HUES64 (cell line): ENCODE data around the gene ZBTB16.

Experiments
- H3K27ac ChIP-seq: 2 replicates; pipeline ENCODE4 v1.7.0; 2013; ENCODE audit warnings: low read depth, low read length, inconsistent platforms
- H3K27me3 ChIP-seq: 2 replicates; pipeline ENCODE4 v1.6.1; 2013; ENCODE audit warnings: mild to moderate bottlenecking, low read length; ENCODE audit not compliant: insufficient read depth
- H3K36me3 ChIP-seq: 2 replicates; pipeline ENCODE4 v1.6.1; 2013; ENCODE audit warnings: mild to moderate bottlenecking, low read length; ENCODE audit not compliant: insufficient read depth
- H3K4me1 ChIP-seq: 2 replicates; pipeline ENCODE4 v1.6.1; 2013; ENCODE audit warnings: mild to moderate bottlenecking, low read length, moderate library complexity; ENCODE audit not compliant: insufficient read depth
- H3K4me3 ChIP-seq: 2 replicates; pipeline ENCODE4 v1.5.1; 2013; ENCODE audit warnings: mild to moderate bottlenecking, low read length, moderate library complexity
- H3K9ac ChIP-seq: 2 replicates; pipeline ENCODE4 v1.6.1; 2013; ENCODE audit warnings: mild to moderate bottlenecking, low read depth, low read length
- H3K9me3 ChIP-seq: 2 replicates; pipeline ENCODE4 v1.6.1; 2013; ENCODE audit warnings: low read depth, low read length; ENCODE audit not compliant: insufficient read depth
- WGBS: fragments of 150-250, 120-280 bp; methylation state at CpG from one replicate; pipeline ENCODE4 v1.1.7; 2013; ENCODE audit warnings: missing lambda C conversion rate; 5-methylcytosine and 5-hydroxymethylcytosine counted together

Gene ZBTB16

DNA sequence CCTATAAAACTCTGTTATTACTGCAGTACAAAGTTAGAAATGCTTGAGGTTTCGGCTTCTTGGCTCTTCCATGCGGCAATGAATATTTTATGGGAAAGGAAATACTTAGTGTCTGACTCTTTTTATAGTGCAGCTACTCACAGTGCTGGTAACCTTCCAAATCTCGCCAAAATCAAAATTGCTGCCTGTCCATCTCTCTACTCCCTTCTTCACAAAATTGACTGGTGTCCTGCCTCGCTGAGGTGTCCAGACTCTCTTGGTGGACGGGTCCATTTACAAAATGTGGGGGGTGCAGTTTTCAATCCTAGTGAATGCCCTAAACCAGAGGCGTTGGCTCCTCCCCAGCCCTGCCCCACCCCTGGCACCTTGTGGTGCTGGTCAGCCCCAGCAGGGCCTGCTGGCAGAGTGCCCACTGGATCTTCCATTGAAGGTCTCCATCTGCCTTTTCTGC lies 73.5 kb downstream of the ZBTB16 start:
- H3K4me3 ChIP-seq: no peak overlapping the region
- no peak overlapping the region for H3K27ac ChIP-seq
- 98% methylated on average over 6 of the region's 6 CpGs for WGBS
- H3K9ac ChIP-seq: no peak overlapping the region
- H3K4me1 ChIP-seq: peaks cover 5% of the 10 kb centered on the region; the same call in 1 of the 2 replicates
- H3K36me3 ChIP-seq: no peaks in the 10 kb centered on the region
- no peaks in the 10 kb centered on the region for H3K27me3 ChIP-seq
- no peaks in the 10 kb centered on the region for H3K9me3 ChIP-seq

DNA sequence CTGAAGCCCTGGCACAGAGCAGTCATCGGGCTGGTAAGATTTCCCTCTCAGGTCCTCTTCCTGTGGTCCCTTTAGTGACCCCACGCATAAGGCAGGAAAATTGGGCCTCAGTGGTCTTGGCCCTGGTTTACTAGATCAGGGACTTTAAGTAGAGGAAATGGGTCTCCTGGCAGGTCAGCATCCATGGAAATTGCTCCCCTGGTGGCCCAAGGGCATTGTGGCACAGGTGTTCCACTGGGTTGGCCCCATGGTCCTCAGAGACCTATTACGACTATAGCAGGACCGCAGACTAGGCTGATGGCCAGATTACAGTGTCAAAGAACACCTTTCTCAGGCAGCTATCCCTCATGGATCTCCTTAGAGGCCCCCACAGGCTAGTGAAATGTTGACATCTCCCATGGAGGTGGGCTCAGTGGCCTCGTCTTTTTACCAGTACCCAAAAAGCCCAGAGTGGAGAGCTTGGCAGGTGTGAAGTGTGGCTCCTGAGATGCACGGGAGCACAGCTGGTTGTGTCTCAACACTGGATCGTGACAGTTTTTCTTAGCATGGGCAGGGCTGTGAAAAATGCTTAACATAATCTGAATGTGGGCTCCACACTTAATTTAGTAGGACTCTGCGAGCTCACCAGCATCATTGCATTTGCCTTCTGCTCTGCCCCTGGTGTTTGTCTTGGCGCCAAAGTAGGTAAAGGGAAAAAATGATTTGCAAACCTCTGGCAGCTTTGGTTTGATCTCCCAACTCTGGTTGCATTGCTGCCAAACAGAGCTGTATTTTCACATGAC lies 74.2 kb downstream of the ZBTB16 start:
- Histone ChIP-seq H3K27me3 (no peaks in the 10 kb centered on the region), H3K9ac (no peak overlapping the region), H3K4me3 (no peak overlapping the region), H3K9me3 (no peaks in the 10 kb centered on the region), H3K27ac (no peak overlapping the region), H3K4me1 (peaks cover 5% of the 10 kb centered on the region; the same call in 1 of the 2 replicates), H3K36me3 (no peaks in the 10 kb centered on the region)
- WGBS: 93% methylated on average over 9 of the region's 9 CpGs

DNA sequence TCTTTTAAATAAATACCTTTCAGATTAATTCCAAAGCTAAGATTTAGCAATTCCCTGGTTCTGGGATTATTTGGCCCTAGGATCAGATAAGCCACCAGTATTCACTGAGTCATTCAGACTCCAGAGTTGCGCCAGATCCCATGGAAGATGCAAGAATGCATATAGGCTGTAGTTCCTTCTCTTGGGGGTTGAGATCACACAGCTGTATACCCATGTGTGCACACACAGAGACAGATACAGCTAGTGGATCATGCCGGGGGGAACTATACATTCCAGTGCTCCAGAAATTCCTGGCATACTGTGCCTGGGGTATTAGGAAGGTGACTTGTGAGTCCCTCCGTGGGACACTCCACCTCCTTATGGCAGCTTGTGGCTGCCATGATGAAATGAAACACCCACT lies 75.4 kb downstream of the ZBTB16 start:
- 94% methylated on average over 3 of the region's 3 CpGs for WGBS
- no peaks in the 10 kb centered on the region for H3K36me3 ChIP-seq
- no peaks in the 10 kb centered on the region for H3K9me3 ChIP-seq
- peaks cover 5% of the 10 kb centered on the region; the same call in 1 of the 2 replicates for H3K4me1 ChIP-seq
- no peak overlapping the region for H3K4me3 ChIP-seq
- H3K27me3 ChIP-seq: no peaks in the 10 kb centered on the region
- no peak overlapping the region for H3K27ac ChIP-seq
- no peak overlapping the region for H3K9ac ChIP-seq

DNA sequence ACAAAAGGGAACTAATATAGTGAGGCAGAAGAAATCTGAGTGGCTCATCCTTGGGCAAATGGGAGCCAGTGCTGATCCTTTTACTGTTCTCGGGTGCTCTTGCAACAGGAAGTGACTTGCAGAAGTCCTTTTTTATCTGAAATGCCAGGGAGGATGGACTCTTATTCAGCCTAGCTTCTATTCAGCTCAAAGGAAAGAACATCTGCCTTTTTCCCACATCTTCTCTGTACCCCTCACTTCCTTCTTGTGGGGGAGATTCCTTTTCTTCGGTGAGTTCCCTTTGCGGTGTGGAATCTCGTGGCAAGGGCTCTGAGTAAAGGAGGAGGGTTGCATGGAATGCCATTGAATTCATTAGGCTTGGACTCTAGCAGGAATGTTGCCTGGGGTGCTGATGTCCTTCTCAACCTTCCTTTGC lies 76.2 kb downstream of the ZBTB16 start:
- whole genome bisulfite sequencing: 50% methylated on average over 4 of the region's 4 CpGs
- no peak overlapping the region for H3K4me3 ChIP-seq
- H3K27ac ChIP-seq: no peak overlapping the region

DNA sequence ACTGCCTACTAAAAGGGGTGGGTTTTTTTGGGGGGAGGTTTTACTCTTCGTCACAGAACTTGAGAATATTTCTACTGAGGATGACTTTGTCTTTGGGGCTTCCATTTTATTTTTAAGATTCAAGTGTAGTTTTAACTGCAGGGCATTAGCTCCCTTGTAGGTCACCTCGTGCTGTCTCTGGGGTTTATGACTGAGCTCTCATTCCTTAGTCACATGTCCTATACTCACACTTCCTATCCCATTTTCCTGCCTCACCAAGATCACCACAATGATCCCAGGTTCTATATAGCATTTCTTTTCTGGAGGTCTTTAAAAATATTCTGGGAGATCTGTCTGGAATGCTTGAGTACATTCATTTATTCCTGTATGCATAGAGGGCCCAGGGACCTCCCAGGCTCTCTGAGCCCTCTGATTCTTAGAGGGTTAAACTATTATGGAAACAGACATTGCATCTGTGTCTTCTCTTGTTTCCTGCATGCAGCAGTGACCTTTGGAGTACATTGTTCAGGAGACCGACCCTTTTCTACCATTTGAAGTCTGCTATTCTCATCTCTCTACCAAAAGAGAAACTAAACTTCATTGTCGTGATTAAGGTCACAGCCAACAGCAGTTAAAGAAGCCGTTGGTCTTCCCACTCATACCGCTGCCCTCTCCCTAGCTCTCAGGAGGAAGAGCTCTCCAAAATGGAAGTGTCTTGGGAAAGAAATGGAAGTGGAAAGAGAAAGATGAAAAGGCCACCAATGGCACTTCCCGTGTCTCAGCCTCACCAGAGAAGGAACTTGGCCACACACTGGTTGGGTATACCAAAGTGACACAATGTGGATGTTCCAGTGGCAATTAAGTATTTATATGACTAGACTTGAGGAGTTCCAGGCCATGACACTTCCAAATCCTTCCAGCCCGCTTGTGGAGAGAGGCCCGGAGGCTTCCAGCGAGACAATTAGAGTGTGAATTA lies 77.5 kb downstream of the ZBTB16 start:
- H3K27ac ChIP-seq: no peak overlapping the region
- no peaks in the 10 kb centered on the region for H3K36me3 ChIP-seq
- no peaks in the 10 kb centered on the region for H3K27me3 ChIP-seq
- no peak overlapping the region for H3K4me3 ChIP-seq
- no peak overlapping the region for H3K9ac ChIP-seq
- H3K9me3 ChIP-seq: no peaks in the 10 kb centered on the region
- 95% methylated on average over 9 of the region's 10 CpGs for WGBS
- peaks cover 5% of the 10 kb centered on the region; the same call in 1 of the 2 replicates for H3K4me1 ChIP-seq

More for the DNA sequence above, 76.2 kb downstream of the ZBTB16 start:
- Histone ChIP-seq H3K9ac (no peak overlapping the region), H3K4me1 (peaks cover 5% of the 10 kb centered on the region; the same call in 1 of the 2 replicates), H3K36me3 (no peaks in the 10 kb centered on the region), H3K9me3 (no peaks in the 10 kb centered on the region), H3K27me3 (no peaks in the 10 kb centered on the region)

DNA sequence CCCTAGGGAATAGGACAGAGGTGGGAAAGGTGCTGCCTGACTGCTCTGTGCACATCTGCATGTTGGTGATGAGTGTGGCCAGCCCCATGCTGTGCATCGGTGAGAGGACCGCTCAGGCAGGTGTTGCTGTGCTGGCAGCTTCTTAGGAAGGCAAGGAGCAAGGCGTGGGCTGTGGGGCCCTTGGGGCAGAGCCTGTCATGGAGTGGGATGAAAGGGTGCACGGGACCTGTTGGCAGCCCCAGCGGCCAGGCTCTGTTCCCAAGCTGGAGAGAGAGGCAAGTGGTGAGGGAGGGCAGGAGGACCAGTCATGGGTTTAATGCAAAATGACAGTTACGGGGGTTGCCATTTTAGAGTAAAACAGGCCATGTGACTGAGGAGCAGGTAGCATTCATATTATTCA lies 78.3 kb downstream of the ZBTB16 start:
- H3K4me3 ChIP-seq: no peak overlapping the region
- H3K9ac ChIP-seq: no peak overlapping the region
- H3K9me3 ChIP-seq: no peaks in the 10 kb centered on the region
- H3K4me1 ChIP-seq: peaks cover 10% of the 10 kb centered on the region; the same call in 1 of the 2 replicates
- H3K27me3 ChIP-seq: no peaks in the 10 kb centered on the region
- 88% methylated on average over 6 of the region's 6 CpGs for WGBS
- no peaks in the 10 kb centered on the region for H3K36me3 ChIP-seq
- H3K27ac ChIP-seq: no peak overlapping the region

DNA sequence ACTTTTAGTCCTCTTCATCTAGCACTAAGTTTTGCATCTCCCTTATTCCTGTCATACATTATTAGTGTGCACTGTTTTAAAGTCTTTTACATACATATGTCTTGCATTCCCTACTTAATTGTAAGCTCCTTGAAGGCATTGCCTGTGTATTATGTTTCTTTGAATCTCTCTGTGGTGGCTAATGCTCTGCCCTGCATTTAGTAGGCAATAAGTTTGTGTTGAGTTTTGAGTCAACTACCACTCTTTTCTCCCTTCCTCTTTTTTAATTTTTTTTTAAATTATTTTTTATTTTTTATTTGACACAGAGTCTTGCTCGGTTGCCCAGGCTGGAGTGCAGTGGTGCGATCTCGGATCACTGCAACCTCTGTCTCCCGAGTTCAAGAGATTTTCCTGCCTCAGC lies 78.9 kb downstream of the ZBTB16 start:
- no peak overlapping the region for H3K4me3 ChIP-seq
- 95% methylated on average over 4 of the region's 4 CpGs for WGBS
- peaks cover 13% of the 10 kb centered on the region; the same call in 1 of the 2 replicates for H3K4me1 ChIP-seq
- H3K9me3 ChIP-seq: no peaks in the 10 kb centered on the region
- H3K27me3 ChIP-seq: no peaks in the 10 kb centered on the region
- no peaks in the 10 kb centered on the region for H3K36me3 ChIP-seq
- no peak overlapping the region for H3K9ac ChIP-seq
- H3K27ac ChIP-seq: no peak overlapping the region

DNA sequence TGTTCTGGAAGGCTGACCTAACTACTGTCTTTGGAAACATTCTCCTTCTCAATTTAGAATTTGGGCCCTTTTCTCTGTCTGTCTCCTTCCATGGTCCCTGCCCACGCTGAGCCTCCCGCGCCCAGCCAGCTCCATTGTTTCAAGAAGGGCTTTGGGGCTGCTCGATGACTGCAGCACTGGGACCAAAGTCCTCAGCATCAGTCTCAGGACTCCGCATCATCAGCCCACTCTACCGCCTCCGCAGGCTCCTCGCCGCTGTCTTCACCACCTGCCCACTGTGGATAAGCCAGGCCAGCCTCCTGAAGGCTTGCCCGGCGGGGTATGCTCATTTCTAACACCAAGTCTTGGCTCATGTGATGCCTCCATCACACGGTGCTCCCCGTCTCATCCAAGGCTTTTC lies 81.3 kb downstream of the ZBTB16 start:
- no peaks in the 10 kb centered on the region for H3K27me3 ChIP-seq
- 87% methylated on average over 13 of the region's 13 CpGs for WGBS
- peaks cover 22% of the 10 kb centered on the region for H3K4me1 ChIP-seq

DNA sequence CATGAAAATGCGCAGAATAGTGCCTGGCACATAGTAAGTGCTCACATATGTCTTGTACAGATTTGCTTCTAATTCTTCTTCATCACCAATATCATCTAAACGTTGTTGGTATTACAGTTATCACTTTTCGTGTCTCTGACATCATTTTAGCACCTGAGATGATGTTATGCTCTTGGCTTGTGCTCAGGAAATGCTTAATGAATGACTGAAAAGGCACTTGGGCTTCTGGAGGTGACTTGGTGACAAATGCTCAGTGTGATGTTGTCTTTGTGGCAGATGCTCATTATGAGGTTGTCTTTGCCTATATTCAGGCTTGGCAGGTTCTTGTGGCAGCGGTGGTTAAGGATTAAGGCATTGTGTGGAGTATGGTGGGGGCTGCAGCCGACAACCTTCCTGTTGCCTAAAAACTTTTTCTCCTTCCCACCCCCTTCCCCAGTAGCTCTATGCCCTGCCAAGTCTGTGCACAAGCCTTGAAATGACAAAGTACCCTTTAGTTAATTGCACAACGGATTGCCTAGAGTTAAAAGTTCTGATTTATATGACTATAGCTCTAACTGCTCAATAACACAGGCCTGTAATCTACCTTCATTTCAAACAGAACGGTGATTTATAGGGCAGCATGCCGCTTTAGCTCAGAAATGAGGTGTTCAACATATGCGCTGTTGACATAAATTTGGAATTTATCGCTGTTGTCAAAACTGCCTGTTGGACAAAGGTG lies 82.5 kb downstream of the ZBTB16 start:
- Histone ChIP-seq H3K4me3 (no peak overlapping the region), H3K36me3 (no peaks in the 10 kb centered on the region), H3K9ac (no peak overlapping the region), H3K27me3 (no peaks in the 10 kb centered on the region), H3K9me3 (no peaks in the 10 kb centered on the region), H3K27ac (no peak overlapping the region), H3K4me1 (peaks cover 22% of the 10 kb centered on the region)
- 86% methylated on average over 9 of the region's 10 CpGs for WGBS

More for the DNA sequence above, 81.3 kb downstream of the ZBTB16 start:
- no peaks in the 10 kb centered on the region for H3K9me3 ChIP-seq
- no peak overlapping the region for H3K4me3 ChIP-seq
- H3K36me3 ChIP-seq: no peaks in the 10 kb centered on the region
- no peak overlapping the region for H3K27ac ChIP-seq
- no peak overlapping the region for H3K9ac ChIP-seq

DNA sequence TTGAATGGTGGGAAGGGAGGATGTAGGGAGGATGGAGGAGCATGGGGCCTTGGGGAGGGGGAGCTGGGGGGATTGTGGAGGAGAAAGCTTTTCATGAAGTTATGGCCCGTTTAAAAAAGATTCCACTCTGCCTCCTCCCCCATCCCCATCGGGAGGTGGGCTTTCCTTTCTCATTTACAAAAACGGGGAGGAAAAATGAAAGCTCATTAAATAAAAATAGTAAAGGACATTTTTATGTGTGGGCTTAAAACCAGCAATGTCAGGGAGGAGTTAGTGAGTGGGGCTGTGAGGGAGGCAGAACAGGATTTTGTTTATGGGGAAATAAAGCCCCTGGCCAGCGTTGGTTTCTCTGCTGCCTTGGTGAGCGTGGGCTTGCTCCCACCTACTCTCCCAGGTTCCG lies 83.2 kb downstream of the ZBTB16 start:
- H3K9ac ChIP-seq: no peak overlapping the region
- peaks cover 22% of the 10 kb centered on the region for H3K4me1 ChIP-seq
- H3K27ac ChIP-seq: no peak overlapping the region
- H3K36me3 ChIP-seq: no peaks in the 10 kb centered on the region
- H3K9me3 ChIP-seq: no peaks in the 10 kb centered on the region
- WGBS: 61% methylated on average over 3 of the region's 6 CpGs
- H3K27me3 ChIP-seq: no peaks in the 10 kb centered on the region
- no peak overlapping the region for H3K4me3 ChIP-seq
